ENCODE results near the gene GCKR.

GRCh38 chr2:27549303-27549702, 52.7 kb downstream of the GCKR start:
- TF ChIP-seq, protein P1, sequence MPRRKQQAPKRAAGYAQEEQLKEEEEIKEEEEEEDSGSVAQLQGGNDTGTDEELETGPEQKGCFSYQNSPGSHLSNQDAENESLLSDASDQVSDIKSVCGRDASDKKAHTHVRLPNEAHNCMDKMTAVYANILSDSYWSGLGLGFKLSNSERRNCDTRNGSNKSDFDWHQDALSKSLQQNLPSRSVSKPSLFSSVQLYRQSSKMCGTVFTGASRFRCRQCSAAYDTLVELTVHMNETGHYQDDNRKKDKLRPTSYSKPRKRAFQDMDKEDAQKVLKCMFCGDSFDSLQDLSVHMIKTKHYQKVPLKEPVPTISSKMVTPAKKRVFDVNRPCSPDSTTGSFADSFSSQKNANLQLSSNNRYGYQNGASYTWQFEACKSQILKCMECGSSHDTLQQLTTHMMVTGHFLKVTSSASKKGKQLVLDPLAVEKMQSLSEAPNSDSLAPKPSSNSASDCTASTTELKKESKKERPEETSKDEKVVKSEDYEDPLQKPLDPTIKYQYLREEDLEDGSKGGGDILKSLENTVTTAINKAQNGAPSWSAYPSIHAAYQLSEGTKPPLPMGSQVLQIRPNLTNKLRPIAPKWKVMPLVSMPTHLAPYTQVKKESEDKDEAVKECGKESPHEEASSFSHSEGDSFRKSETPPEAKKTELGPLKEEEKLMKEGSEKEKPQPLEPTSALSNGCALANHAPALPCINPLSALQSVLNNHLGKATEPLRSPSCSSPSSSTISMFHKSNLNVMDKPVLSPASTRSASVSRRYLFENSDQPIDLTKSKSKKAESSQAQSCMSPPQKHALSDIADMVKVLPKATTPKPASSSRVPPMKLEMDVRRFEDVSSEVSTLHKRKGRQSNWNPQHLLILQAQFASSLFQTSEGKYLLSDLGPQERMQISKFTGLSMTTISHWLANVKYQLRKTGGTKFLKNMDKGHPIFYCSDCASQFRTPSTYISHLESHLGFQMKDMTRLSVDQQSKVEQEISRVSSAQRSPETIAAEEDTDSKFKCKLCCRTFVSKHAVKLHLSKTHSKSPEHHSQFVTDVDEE (CRISPR knock-in tag; IDR thresholded peaks at IDR 0.05), result no peak
- no peak for TF ChIP-seq ZNF565 (CRISPR knock-in tag; conservative IDR thresholded peaks at IDR 0.05; ENCODE audit: low read depth)
- TF ChIP-seq ZFP3 (CRISPR knock-in tag; IDR thresholded peaks at IDR 0.05), result no peak
- TF ChIP-seq PPARA (CRISPR knock-in tag; IDR thresholded peaks at IDR 0.05; ENCODE audit: borderline replicate concordance), result no peak
- TF ChIP-seq, protein P2, sequence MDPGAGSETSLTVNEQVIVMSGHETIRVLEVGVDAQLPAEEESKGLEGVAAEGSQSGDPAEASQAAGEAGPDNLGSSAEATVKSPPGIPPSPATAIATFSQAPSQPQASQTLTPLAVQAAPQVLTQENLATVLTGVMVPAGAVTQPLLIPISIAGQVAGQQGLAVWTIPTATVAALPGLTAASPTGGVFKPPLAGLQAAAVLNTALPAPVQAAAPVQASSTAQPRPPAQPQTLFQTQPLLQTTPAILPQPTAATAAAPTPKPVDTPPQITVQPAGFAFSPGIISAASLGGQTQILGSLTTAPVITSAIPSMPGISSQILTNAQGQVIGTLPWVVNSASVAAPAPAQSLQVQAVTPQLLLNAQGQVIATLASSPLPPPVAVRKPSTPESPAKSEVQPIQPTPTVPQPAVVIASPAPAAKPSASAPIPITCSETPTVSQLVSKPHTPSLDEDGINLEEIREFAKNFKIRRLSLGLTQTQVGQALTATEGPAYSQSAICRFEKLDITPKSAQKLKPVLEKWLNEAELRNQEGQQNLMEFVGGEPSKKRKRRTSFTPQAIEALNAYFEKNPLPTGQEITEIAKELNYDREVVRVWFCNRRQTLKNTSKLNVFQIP (CRISPR knock-in tag; IDR thresholded peaks at IDR 0.05; ENCODE audit: borderline replicate concordance, low read depth), result no peak
- TF ChIP-seq OSR1 (CRISPR knock-in tag; IDR thresholded peaks at IDR 0.05), result no peak
- no peak for TF ChIP-seq SNAI2 (CRISPR knock-in tag; IDR thresholded peaks at IDR 0.05)
- TF ChIP-seq, protein P3, sequence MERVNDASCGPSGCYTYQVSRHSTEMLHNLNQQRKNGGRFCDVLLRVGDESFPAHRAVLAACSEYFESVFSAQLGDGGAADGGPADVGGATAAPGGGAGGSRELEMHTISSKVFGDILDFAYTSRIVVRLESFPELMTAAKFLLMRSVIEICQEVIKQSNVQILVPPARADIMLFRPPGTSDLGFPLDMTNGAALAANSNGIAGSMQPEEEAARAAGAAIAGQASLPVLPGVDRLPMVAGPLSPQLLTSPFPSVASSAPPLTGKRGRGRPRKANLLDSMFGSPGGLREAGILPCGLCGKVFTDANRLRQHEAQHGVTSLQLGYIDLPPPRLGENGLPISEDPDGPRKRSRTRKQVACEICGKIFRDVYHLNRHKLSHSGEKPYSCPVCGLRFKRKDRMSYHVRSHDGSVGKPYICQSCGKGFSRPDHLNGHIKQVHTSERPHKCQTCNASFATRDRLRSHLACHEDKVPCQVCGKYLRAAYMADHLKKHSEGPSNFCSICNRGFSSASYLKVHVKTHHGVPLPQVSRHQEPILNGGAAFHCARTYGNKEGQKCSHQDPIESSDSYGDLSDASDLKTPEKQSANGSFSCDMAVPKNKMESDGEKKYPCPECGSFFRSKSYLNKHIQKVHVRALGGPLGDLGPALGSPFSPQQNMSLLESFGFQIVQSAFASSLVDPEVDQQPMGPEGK (CRISPR knock-in tag; IDR thresholded peaks at IDR 0.05; ENCODE audit: borderline replicate concordance), result no peak
- TF ChIP-seq BACH2 (CRISPR knock-in tag; IDR thresholded peaks at IDR 0.05; ENCODE audit: borderline replicate concordance), result no peak
- TF ChIP-seq TOX (CRISPR knock-in tag; IDR thresholded peaks at IDR 0.05; ENCODE audit: borderline replicate concordance), result no peak
- TF ChIP-seq ARNTL (CRISPR knock-in tag; IDR thresholded peaks at IDR 0.05; ENCODE audit: borderline replicate concordance, low read depth), result no peak

Data from SK-N-SH treated with all-trans-retinoic acid at 6 μM for 48 hours (cell line).